GM18907 (cell line): ENCODE results near the gene NPSR1.
"Not testable (repeated sequence)": the region's sequence is repeated elsewhere in the genome, so short reads cannot be mapped to it uniquely, and the experiment has no call there.

Source experiments
- ATAC-seq: cut with Tn5 transposase; IDR thresholded peaks from one replicate; pipeline ENCODE4 v1.9.1; 2021; ENCODE audit warnings: mild to moderate bottlenecking, moderate library complexity; ENCODE audit not compliant: unreplicated experiment

The NPSR1 gene

GRCh38 chr7:34867341-34867740 lies 209.3 kb downstream of the NPSR1 start:
- ATAC-seq = not testable (repeated sequence)

- not testable (repeated sequence) for ATAC-seq
Observed at GRCh38 chr7:34868602-34869001, 210.6 kb downstream of the NPSR1 start.

GRCh38 chr7:34869057-34869456 lies 211.0 kb downstream of the NPSR1 start:
- ATAC-seq = no peak

- not testable (repeated sequence) for ATAC-seq
Observed at GRCh38 chr7:34870041-34870440, 212.0 kb downstream of the NPSR1 start.

- ATAC-seq = not testable (repeated sequence)
Observed at GRCh38 chr7:34874329-34874728, 216.3 kb downstream of the NPSR1 start.

- ATAC-seq = no peak
Observed at GRCh38 chr7:34875481-34875880, 217.5 kb downstream of the NPSR1 start.

- not testable (repeated sequence) for ATAC-seq
Observed at GRCh38 chr7:34878944-34879735, 221.1 kb downstream of the NPSR1 start.

GRCh38 chr7:34879871-34880270 lies 221.9 kb downstream of the NPSR1 start:
- ATAC-seq = no peak

- ATAC-seq = not testable (repeated sequence)
Observed at GRCh38 chr7:34883855-34884254, 225.8 kb downstream of the NPSR1 start.

GRCh38 chr7:34886856-34887255 lies 228.8 kb downstream of the NPSR1 start:
- no peak for ATAC-seq

- ATAC-seq = no peak
Observed at GRCh38 chr7:34889951-34890350, 231.9 kb downstream of the NPSR1 start.

- no peak for ATAC-seq
Observed at GRCh38 chr7:34895202-34895601, 237.2 kb downstream of the NPSR1 start.
